ENCODE data around the gene GPC3. TPM values are rescaled to one million over a fixed set of nuclear protein-coding genes. Genes with fewer than 3 reads are reported as not detected.

GPC3 gene
- total RNA-seq, 1 experiment from 2014 or later: not detected

DNA sequence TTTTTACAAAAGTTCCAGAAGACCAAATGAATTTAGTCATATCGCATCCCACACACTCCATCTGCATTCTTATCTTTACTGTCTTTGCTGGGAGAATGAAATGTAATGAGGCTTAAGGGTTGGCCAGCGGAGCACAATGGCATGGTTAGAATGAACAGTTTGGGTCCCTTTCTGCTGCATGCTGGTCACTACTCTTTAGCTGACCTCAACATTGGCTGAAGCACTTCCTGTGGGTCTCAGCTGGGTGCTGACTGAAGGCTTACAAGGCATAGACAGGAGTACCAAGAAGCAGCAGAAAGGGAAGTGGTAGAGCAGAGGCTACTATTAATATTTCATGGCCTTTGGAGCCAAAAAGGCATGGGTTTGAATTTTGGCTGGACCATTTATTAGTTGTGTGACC, 410.7 kb downstream of the GPC3 start:
- H3K9me2 ChIP-seq (ENCODE audit: insufficient read depth): no peaks in the 10 kb centered on the region
- intact Hi-C loops (cut with micrococcal nuclease; ENCODE audit: unreplicated experiment): no loop called here
- no peaks in the 10 kb centered on the region for H3K4me1 ChIP-seq (replicated peaks; ENCODE audit: insufficient read depth)

DNA sequence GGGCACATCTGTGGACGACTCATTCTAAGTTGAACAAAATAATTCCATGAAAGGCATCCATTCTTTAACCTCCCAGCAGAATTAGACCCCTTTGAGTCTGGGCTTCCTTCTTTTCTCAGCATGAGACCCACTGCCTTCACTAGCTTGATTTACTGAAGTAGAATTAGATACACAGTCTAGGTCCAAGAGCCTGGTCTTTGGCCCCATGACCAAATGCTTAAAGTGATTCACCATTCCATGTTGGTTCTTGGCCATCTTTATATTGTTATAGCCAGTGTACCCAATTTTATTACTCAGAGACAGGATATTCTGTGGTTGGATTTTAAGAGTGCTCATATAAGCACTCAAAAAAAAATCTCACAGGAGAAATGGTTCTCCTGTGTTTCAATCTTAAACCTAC, 414.8 kb downstream of the GPC3 start:
- H3K36me3 ChIP-seq (ENCODE audit: low read depth): no peaks in the 10 kb centered on the region
- no peak overlapping the region for H3K27ac ChIP-seq
- no peaks in the 10 kb centered on the region for H3F3A ChIP-seq (ENCODE audit: insufficient read depth, low read depth)
- BruUV-seq (replicated peaks): no TSS peak
- no peaks in the 10 kb centered on the region for H3K79me2 ChIP-seq (ENCODE audit: low read depth)
- H3K4me1 ChIP-seq (replicated peaks; ENCODE audit: insufficient read depth): no peaks in the 10 kb centered on the region
- no peaks in the 10 kb centered on the region for H3K9me3 ChIP-seq (ENCODE audit: insufficient read depth, low read depth)
- ChIA-PET POLR2A (ENCODE audit: unreplicated experiment) (no interaction called here), CTCF (no interaction called here)
- TF ChIP-seq EZH2 (IDR thresholded peaks at IDR 0.05; ENCODE audit: low read depth): no peak
- TF ChIP-seq CTCF (conservative IDR thresholded peaks at IDR 0.05): no peak
- H3K9me2 ChIP-seq (ENCODE audit: insufficient read depth): no peaks in the 10 kb centered on the region
- H3K27me3 ChIP-seq (ENCODE audit: insufficient read depth, low read depth): no peaks in the 10 kb centered on the region
- H2AFZ ChIP-seq: no peak overlapping the region
- intact Hi-C loops (cut with micrococcal nuclease; ENCODE audit: unreplicated experiment): no loop called here
- H3K4me3 ChIP-seq: no peak overlapping the region
- no peak for DNase-seq
- no peak overlapping the region for H3K4me2 ChIP-seq
- H4K20me1 ChIP-seq (ENCODE audit: insufficient read depth): no peaks in the 10 kb centered on the region

More for the DNA sequence above, 410.7 kb downstream of the GPC3 start:
- Histone ChIP-seq H3K79me2 (ENCODE audit: low read depth) (no peaks in the 10 kb centered on the region), H2AFZ (no peak overlapping the region), H3F3A (ENCODE audit: insufficient read depth, low read depth) (no peaks in the 10 kb centered on the region), H4K20me1 (ENCODE audit: insufficient read depth) (no peaks in the 10 kb centered on the region), H3K27ac (no peak overlapping the region), H3K4me2 (no peak overlapping the region), H3K4me3 (no peak overlapping the region), H3K36me3 (ENCODE audit: low read depth) (no peaks in the 10 kb centered on the region), H3K9me3 (ENCODE audit: insufficient read depth, low read depth) (no peaks in the 10 kb centered on the region), H3K27me3 (ENCODE audit: insufficient read depth, low read depth) (no peaks in the 10 kb centered on the region)
- BruUV-seq (replicated peaks): no TSS peak
- CTCF ChIA-PET: no interaction called here
- DNase-seq: no peak
- TF ChIP-seq EZH2 (IDR thresholded peaks at IDR 0.05; ENCODE audit: low read depth) (no peak), CTCF (conservative IDR thresholded peaks at IDR 0.05) (no peak)
- POLR2A ChIA-PET (ENCODE audit: unreplicated experiment): no interaction called here

- Histone ChIP-seq H3K27ac (no peak overlapping the region), H3K4me1 (replicated peaks; ENCODE audit: insufficient read depth) (no peaks in the 10 kb centered on the region), H3K9me2 (ENCODE audit: insufficient read depth) (no peaks in the 10 kb centered on the region), H3K9me3 (ENCODE audit: insufficient read depth, low read depth) (no peaks in the 10 kb centered on the region), H3K36me3 (ENCODE audit: low read depth) (no peaks in the 10 kb centered on the region), H3K79me2 (ENCODE audit: low read depth) (no peaks in the 10 kb centered on the region), H3K4me2 (no peak overlapping the region), H4K20me1 (ENCODE audit: insufficient read depth) (no peaks in the 10 kb centered on the region), H2AFZ (no peak overlapping the region), H3K4me3 (no peak overlapping the region), H3F3A (ENCODE audit: insufficient read depth, low read depth) (no peaks in the 10 kb centered on the region), H3K27me3 (ENCODE audit: insufficient read depth, low read depth) (no peaks in the 10 kb centered on the region)
- intact Hi-C loops (cut with micrococcal nuclease; ENCODE audit: unreplicated experiment): no loop called here
- TF ChIP-seq CTCF (conservative IDR thresholded peaks at IDR 0.05) (no peak), EZH2 (IDR thresholded peaks at IDR 0.05; ENCODE audit: low read depth) (no peak)
- CTCF ChIA-PET: no interaction called here
- no TSS peak for BruUV-seq (replicated peaks)
- POLR2A ChIA-PET (ENCODE audit: unreplicated experiment): no interaction called here
- DNase-seq: no peak
Observed at GRCh38 chrX:133569217-133569616, 416.2 kb downstream of the GPC3 start.
